Coronary artery (tissue), 2 donors: ENCODE data around the gene MCRIP2.

Experiments used
- DNase-seq: peaks from one replicate; pipeline ENCODE4 v3.0.0-alpha.2; 2017; ENCODE audit warnings: low spot score
- H3K27ac ChIP-seq, 2 donors: fragments of 200-600 bp; sonication (generic); one replicate each; pipeline ENCODE4 v1.5.1; 2016 to 2019
- H3K4me3 ChIP-seq: fragments of 200-600 bp; sonication (generic); 2 replicates; pipeline ENCODE4 v1.5.1; 2016; ENCODE audit warnings: mild to moderate bottlenecking, moderate library complexity
- CTCF ChIP-seq: fragments of 200-600 bp; sonication (generic); IDR thresholded peaks from one replicate; pipeline ENCODE4 v1.5.1; 2019; ENCODE audit warnings: antibody characterized with exemption

Gene MCRIP2

GRCh38 chr16:645852-646678 lies 4.4 kb downstream of the MCRIP2 start:
- H3K27ac ChIP-seq: no peak overlapping the region
- DNase-seq: no peak
- no peak for TF ChIP-seq CTCF
- no peak overlapping the region for H3K4me3 ChIP-seq

GRCh38 chr16:646679-647172 lies 5.1 kb downstream of the MCRIP2 start:
- H3K4me3 ChIP-seq: no peak overlapping the region

GRCh38 chr16:647173-647902 lies 5.7 kb downstream of the MCRIP2 start:
- H3K4me3 ChIP-seq: peak overlapping the region; percentile 78
- no peak overlapping the region for H3K27ac ChIP-seq
- TF ChIP-seq CTCF: no peak
- DNase-seq: no peak

More at GRCh38 chr16:646679-647172, 5.1 kb downstream of the MCRIP2 start:
- no peak for TF ChIP-seq CTCF
- no peak overlapping the region for H3K27ac ChIP-seq
- no peak for DNase-seq

- H3K27ac ChIP-seq: peak overlapping the region; percentile 71 to 87
- no peak for DNase-seq
- H3K4me3 ChIP-seq: peak overlapping the region; percentile 78
- no peak for TF ChIP-seq CTCF
Measured at GRCh38 chr16:648071-648780, 6.6 kb downstream of the MCRIP2 start.

GRCh38 chr16:648781-649589 lies 7.4 kb downstream of the MCRIP2 start, which contains the start of gene WDR90:
WDR90 (plus strand) TSS chr16:649365; CDS start chr16:649417, 52 bp downstream.
- peak within 1 kb of the TSS; percentile 71 to 87 for H3K27ac ChIP-seq
- DNase-seq: peak; percentile 94
- no peak for TF ChIP-seq CTCF

GRCh38 chr16:649631-650030 lies 8.0 kb downstream of the MCRIP2 start:
- Histone ChIP-seq H3K27ac (peak overlapping the region; percentile 71 to 87), H3K4me3 (peak overlapping the region; percentile 78)
- no peak for TF ChIP-seq CTCF
- no peak for DNase-seq

More at GRCh38 chr16:648781-649589, 7.4 kb downstream of the MCRIP2 start, which contains the start of gene WDR90:
- H3K4me3 ChIP-seq: peak within 1 kb of the TSS; percentile 78
